H1 (cell line): Measurements from ENCODE around the gene SVIL. TPM values are rescaled to one million over a fixed set of nuclear protein-coding genes. Genes with fewer than 3 reads are reported as not detected.

Experiments
- CTCF ChIA-PET: fragments of 300-600 bp; sonication (Branson Sonifier 250); formaldehyde crosslinking; loops from one replicate; lab custom pipeline; 2021; ENCODE audit not compliant: partially characterized antibody; lab: Charles Lee
- POLR2A ChIA-PET: fragments of 300-600 bp; sonication (Branson Sonifier 250); formaldehyde crosslinking; loops from one replicate; lab custom pipeline; 2021; ENCODE audit warnings: inconsistent platforms; ENCODE audit not compliant: partially characterized antibody; lab: Charles Lee
- DNase-seq, 2 experiments: peaks; one replicate each; pipeline versions ENCODE4 v3.0.0 to v3.0.0-alpha.2; 2010 to 2022; ENCODE audit warnings: low spot score in 2 of 2, low read depth in 1 of 2, mixed read lengths in 1 of 2
- FAIRE-seq: peaks from 2 replicates; lab custom pipeline; 2011; peaks lifted over from hg19 to GRCh38; lab: Jason Lieb, UNC
- H2AFZ ChIP-seq: 2 replicates; pipeline ENCODE4 v1.8.1; 2012; ENCODE audit warnings: low read length, inconsistent platforms
- H2AK5ac ChIP-seq: 2 replicates; pipeline ENCODE4 v1.6.1; 2013; ENCODE audit warnings: low read depth, low read length
- H2BK120ac ChIP-seq: replicated peaks from 2 replicates; pipeline ENCODE3; 2013; ENCODE audit warnings: low read depth, low read length, inconsistent platforms
- H2BK12ac ChIP-seq: 2 replicates; pipeline ENCODE4 v1.6.1; 2013; ENCODE audit warnings: low read depth, low read length
- H2BK15ac ChIP-seq: 2 replicates; pipeline ENCODE4 v1.6.1; 2013; ENCODE audit warnings: low read length
- H2BK20ac ChIP-seq: 2 replicates; pipeline ENCODE4 v1.6.1; 2013; ENCODE audit warnings: low read length
- H2BK5ac ChIP-seq: 2 replicates; pipeline ENCODE4 v1.6.1; 2013; ENCODE audit warnings: low read depth, low read length
- H3K14ac ChIP-seq: 2 replicates; pipeline ENCODE4 v1.6.1; 2013; ENCODE audit warnings: inconsistent platforms; ENCODE audit not compliant: insufficient read length
- H3K18ac ChIP-seq: 2 replicates; pipeline ENCODE4 v1.6.1; 2013; ENCODE audit warnings: low read length; ENCODE audit errors: extremely low read depth
- H3K23ac ChIP-seq: 2 replicates; pipeline ENCODE4 v1.6.1; 2013; ENCODE audit warnings: inconsistent platforms; ENCODE audit not compliant: insufficient read length
- H3K23me2 ChIP-seq: 2 replicates; pipeline ENCODE4 v1.6.1; 2013; ENCODE audit warnings: low read depth, low read length
- H3K27ac ChIP-seq: 2 replicates; pipeline ENCODE4 v1.6.1; 2011; ENCODE audit warnings: low read depth, low read length, inconsistent platforms
- H3K27me3 ChIP-seq, 4 experiments: replicated peaks in 1 of 4; 1 replicate in 1 of 4; 2 replicates in 3 of 4; pipeline versions ENCODE4 v1.6.1 to v1.8.1; 2011 to 2013; ENCODE audit warnings: low read length in 3 of 4, mild to moderate bottlenecking in 3 of 4, inconsistent platforms in 2 of 4, mixed read lengths in 2 of 4, moderate library complexity in 1 of 4; ENCODE audit not compliant: control insufficient read depth in 3 of 4, insufficient read depth in 3 of 4; ENCODE audit errors: extremely low read depth in 1 of 4
- H3K36me3 ChIP-seq, 4 experiments: 2 replicates each; pipeline versions ENCODE4 v1.6.1 to v1.8.1; 2011 to 2013; ENCODE audit warnings: mild to moderate bottlenecking in 4 of 4, low read length in 3 of 4, moderate library complexity in 2 of 4, control low read depth in 1 of 4, inconsistent platforms in 1 of 4; ENCODE audit not compliant: insufficient read depth in 4 of 4, control insufficient read depth in 2 of 4
- H3K4ac ChIP-seq: replicated peaks from 2 replicates; pipeline ENCODE3; 2013; ENCODE audit warnings: low read length, low read depth, mixed read lengths, inconsistent platforms; ENCODE audit not compliant: insufficient read length
- H3K4me1 ChIP-seq, 4 experiments: replicated peaks in 1 of 4; 1 replicate in 1 of 4; 2 replicates in 3 of 4; pipeline versions ENCODE4 v1.6.1 to v1.8.1; 2011 to 2013; ENCODE audit warnings: low read length in 3 of 4, inconsistent platforms in 2 of 4, mixed read lengths in 1 of 4; ENCODE audit not compliant: insufficient read depth in 4 of 4, control insufficient read depth in 3 of 4
- H3K4me2 ChIP-seq, 2 experiments: 2 replicates each; pipeline versions ENCODE4 v1.6.1 to v1.8.1; 2011 to 2013; ENCODE audit warnings: low read depth in 2 of 2, low read length in 2 of 2, control low read depth in 1 of 2, inconsistent platforms in 1 of 2, mild to moderate bottlenecking in 1 of 2; ENCODE audit not compliant: insufficient read depth in 1 of 2
- H3K4me3 ChIP-seq, 4 experiments: fragments of 200-600, 300-600 bp in 1 of 4; sonication (generic), shearing (Covaris generic), sonication (Bioruptor Twin) in 1 of 4; 2 replicates each; pipeline versions ENCODE4 v1.5.1 to v1.8.1; 2011 to 2016; ENCODE audit warnings: low read length in 4 of 4, low read depth in 3 of 4, control low read depth in 2 of 4, inconsistent platforms in 2 of 4, mild to moderate bottlenecking in 2 of 4, mixed read lengths in 1 of 4, moderate library complexity in 1 of 4; ENCODE audit not compliant: insufficient read depth in 2 of 4; ENCODE audit errors: extremely low read depth in 1 of 4
- H3K56ac ChIP-seq: replicated peaks from 2 replicates; pipeline ENCODE3; 2013; ENCODE audit warnings: low read depth, mild to moderate bottlenecking, mixed read lengths, low read length, inconsistent platforms; ENCODE audit not compliant: insufficient read length
- H3K79me1 ChIP-seq: 2 replicates; pipeline ENCODE4 v1.6.1; 2013; ENCODE audit warnings: low read depth, low read length, control low read depth
- H3K79me2 ChIP-seq, 2 experiments: 2 replicates each; pipeline versions ENCODE4 v1.6.1 to v1.8.1; 2012 to 2013; ENCODE audit warnings: low read length in 2 of 2, mild to moderate bottlenecking in 2 of 2, inconsistent platforms in 1 of 2; ENCODE audit not compliant: insufficient read depth in 2 of 2, control insufficient read depth in 1 of 2
- H3K9ac ChIP-seq, 4 experiments: replicated peaks in 1 of 4; 1 replicate in 1 of 4; 2 replicates in 3 of 4; pipeline versions ENCODE4 v1.6.1 to v1.8.1; 2011 to 2013; ENCODE audit warnings: low read depth in 3 of 4, low read length in 3 of 4, control low read depth in 2 of 4, mild to moderate bottlenecking in 2 of 4, moderate library complexity in 2 of 4, inconsistent platforms in 1 of 4; ENCODE audit errors: extremely low read depth in 1 of 4
- H3K9me3 ChIP-seq, 2 experiments: 2 replicates each; pipeline versions ENCODE4 v1.6.1 to v1.8.1; 2012 to 2013; ENCODE audit warnings: mild to moderate bottlenecking in 2 of 2, moderate library complexity in 2 of 2, control low read depth in 1 of 2, inconsistent platforms in 1 of 2, low read depth in 1 of 2, low read length in 1 of 2, mixed read lengths in 1 of 2; ENCODE audit not compliant: insufficient read depth in 2 of 2
- H4K20me1 ChIP-seq, 2 experiments: replicated peaks in 1 of 2; 2 replicates each; pipeline versions ENCODE3 to v1.8.1; 2011 to 2013; ENCODE audit warnings: inconsistent platforms in 2 of 2, low read length in 2 of 2, mild to moderate bottlenecking in 1 of 2; ENCODE audit not compliant: insufficient read depth in 2 of 2, control insufficient read depth in 1 of 2
- H4K5ac ChIP-seq: 2 replicates; pipeline ENCODE4 v1.6.1; 2013; ENCODE audit warnings: low read length, low read depth, mixed read lengths, inconsistent platforms; ENCODE audit not compliant: insufficient read length
- H4K8ac ChIP-seq: 2 replicates; pipeline ENCODE4 v1.8.0; 2013; ENCODE audit warnings: mild to moderate bottlenecking, moderate library complexity, low read length, inconsistent platforms; ENCODE audit not compliant: insufficient read depth; ENCODE audit errors: extremely low read depth
- H4K91ac ChIP-seq: replicated peaks from 2 replicates; pipeline ENCODE3; 2013; ENCODE audit warnings: low read length, mixed read lengths, inconsistent platforms; ENCODE audit not compliant: insufficient read length
- CBX5 ChIP-seq: fragments of 300-800, 300-1000 bp; sonication (generic); IDR thresholded peaks from 2 replicates; pipeline ENCODE4 v1.7.1; 2016; ENCODE audit warnings: antibody characterized with exemption, low read length, low read depth
- CEBPB ChIP-seq: IDR thresholded peaks from 2 replicates; pipeline ENCODE4 v1.6.1; 2012; ENCODE audit warnings: low read depth, low read length
- CTBP2 ChIP-seq: IDR thresholded peaks from 2 replicates; pipeline ENCODE4 v1.7.0; 2011; ENCODE audit warnings: borderline replicate concordance, mild to moderate bottlenecking, moderate library complexity, mixed read lengths, low read length; ENCODE audit not compliant: insufficient read depth, insufficient read length
- JUND ChIP-seq: IDR thresholded peaks from 2 replicates; pipeline ENCODE4 v1.6.1; 2011; ENCODE audit warnings: mild to moderate bottlenecking, improper control_type of control experiment, low read length
- KDM1A ChIP-seq: fragments of 200-600, 300-600 bp; sonication (generic); IDR thresholded peaks from 2 replicates; pipeline ENCODE4 v1.7.1; 2016; ENCODE audit warnings: mild to moderate bottlenecking, low read length, borderline replicate concordance
- KDM4A ChIP-seq: IDR thresholded peaks from one replicate; pipeline ENCODE4 v1.7.1; 2012; ENCODE audit warnings: low read depth, mild to moderate bottlenecking, moderate library complexity, low read length, inconsistent platforms; ENCODE audit not compliant: severe bottlenecking
- POU5F1 ChIP-seq: IDR thresholded peaks from 2 replicates; pipeline ENCODE4 v1.6.1; 2011; ENCODE audit warnings: low read depth, mild to moderate bottlenecking, low read length, moderate library complexity
- RBBP5 ChIP-seq: IDR thresholded peaks from 2 replicates; pipeline ENCODE4 v1.7.1; 2012; ENCODE audit warnings: low read depth, mild to moderate bottlenecking, inconsistent platforms, low read length, moderate library complexity, borderline replicate concordance
- RFX5 ChIP-seq: IDR thresholded peaks from 2 replicates; pipeline ENCODE4 v1.6.1; 2011; ENCODE audit warnings: low read depth, low read length, improper control_type of control experiment, borderline replicate concordance
- RXRA ChIP-seq: IDR thresholded peaks from 2 replicates; pipeline ENCODE4 v1.6.1; 2011; ENCODE audit warnings: low read depth, mild to moderate bottlenecking, low read length, moderate library complexity; ENCODE audit not compliant: insufficient read depth
- SAP30 ChIP-seq: fragments of 300-600 bp; sonication (generic); IDR thresholded peaks from 2 replicates; pipeline ENCODE4 v1.7.1; 2012; ENCODE audit warnings: low read length, moderate library complexity, mild to moderate bottlenecking, inconsistent platforms; ENCODE audit not compliant: insufficient read depth, insufficient replicate concordance
- SIX5 ChIP-seq: IDR thresholded peaks from 2 replicates; pipeline ENCODE4 v1.6.1; 2011; ENCODE audit warnings: mild to moderate bottlenecking, low read depth, low read length
- SP2 ChIP-seq: IDR thresholded peaks from 2 replicates; pipeline ENCODE4 v1.6.1; 2012; ENCODE audit warnings: mild to moderate bottlenecking, low read length, inconsistent platforms
- SP4 ChIP-seq: IDR thresholded peaks from 2 replicates; pipeline ENCODE4 v1.6.1; 2012; ENCODE audit warnings: low read length, inconsistent platforms
- SRF ChIP-seq: IDR thresholded peaks from 2 replicates; pipeline ENCODE4 v1.6.1; 2011; ENCODE audit warnings: mild to moderate bottlenecking, low read depth, low read length, moderate library complexity
- TCF12 ChIP-seq: IDR thresholded peaks from 2 replicates; pipeline ENCODE4 v1.6.1; 2011; ENCODE audit warnings: low read depth, mild to moderate bottlenecking, low read length
- WGBS, 2 experiments: shearing (Covaris generic) in 1 of 2; methylation state at CpG; one replicate each; pipeline versions ENCODE4 v1.1.6 to v1.1.7; 2013 to 2015; ENCODE audit warnings: low lambda C conversion rate in 2 of 2, mixed read lengths in 2 of 2, inconsistent platforms in 1 of 2, low coverage in 1 of 2, missing lambda C conversion rate in 1 of 2; ENCODE audit not compliant: insufficient replicate concordance in 2 of 2, insufficient coverage in 1 of 2, insufficient read length in 1 of 2; ENCODE audit errors: extremely low coverage in 1 of 2, missing lambda C conversion rate in 1 of 2; 5-methylcytosine and 5-hydroxymethylcytosine counted together
- polyA plus RNA-seq, 7 experiments: library from polyadenylated mRNA; depleted of rRNA in 3 of 7; stranded (reverse) in 5 of 7; unstranded in 2 of 7; fragments of >200 nt in 5 of 7; fragments of 200-250 nt in 2 of 7; gene quantifications; 1 replicate in 5 of 7; 2 replicates in 1 of 7; 4 replicates in 1 of 7; pipeline versions ENCODE4 v1.2.1 to v1.2.3, GENCODE V29; 2011 to 2013; ENCODE audit warnings: missing spikeins in 2 of 7, mixed read lengths in 2 of 7
- total RNA-seq: library from RNA; stranded (reverse); fragmentation: NEBNext Ultra II Directional; extraction: Animal tissue kit (Norgen Biotek cat#: 25700); gene quantifications from 2 replicates; pipeline ENCODE4 v1.2.1, GENCODE V29; 2021

The SVIL gene
- total and polyA plus RNA-seq, 2 of the 8 experiments (the other 6 are each of a cell fraction or from before 2014, with no cell fraction given) = 4.7 to 15.4 TPM

DNA sequence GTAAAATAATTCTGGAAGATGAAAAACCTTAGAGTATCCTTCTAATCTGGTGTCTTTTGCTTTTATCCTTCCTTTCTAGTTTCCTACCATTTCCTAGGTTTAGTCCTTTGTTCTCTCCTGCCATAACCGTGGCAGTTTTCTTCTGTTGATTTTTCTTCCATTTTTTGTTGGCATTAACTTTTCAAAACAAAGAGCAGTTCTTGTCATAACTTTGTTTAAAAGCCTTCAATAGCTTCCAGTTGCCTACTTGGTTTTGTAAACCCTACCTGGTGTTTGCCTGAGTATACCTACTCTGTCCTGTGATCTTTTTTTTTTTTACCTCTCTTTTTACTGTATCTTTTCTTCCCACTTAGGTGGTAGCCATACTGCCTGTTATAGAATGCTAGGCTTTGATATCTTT is 220.3 kb downstream of the SVIL start:
- no peak overlapping the region for H2BK20ac ChIP-seq
- no peak overlapping the region for H4K8ac ChIP-seq
- FAIRE-seq (no peak), DNase-seq (no peak)
- H2AK5ac ChIP-seq = no peak overlapping the region
- H3K18ac ChIP-seq = no peak overlapping the region
- H4K5ac ChIP-seq = no peak overlapping the region
- ChIA-PET CTCF (interaction anchor here (0.5 kb wide), 1 partner anchor 704 kb away, joined by 3 read pairs; no protein-coding TSS in a partner anchor), POLR2A (no interaction called here)
- H3K4me1 ChIP-seq = no peaks in the 10 kb centered on the region
- H3K9me3 ChIP-seq = peaks cover 5 to 6% of the 10 kb centered on the region in 2 experiments; a peak in 2 of 4 replicates
- H3K9ac ChIP-seq = no peak overlapping the region
- no peak overlapping the region for H4K91ac ChIP-seq
- no peaks in the 10 kb centered on the region for H3K23me2 ChIP-seq
- no peaks in the 10 kb centered on the region for H3K79me1 ChIP-seq
- H3K27ac ChIP-seq = no peak overlapping the region
- no peak overlapping the region for H3K23ac ChIP-seq
- no peak overlapping the region for H2BK120ac ChIP-seq
- H3K56ac ChIP-seq = no peak overlapping the region
- no peaks in the 10 kb centered on the region; a peak in 1 of 8 replicates for H3K36me3 ChIP-seq
- 82% methylated on average over 1 of the region's 1 CpG; no CpG with 5 or more reads in 1 of the 2 experiments for WGBS, 2 experiments
- H3K4ac ChIP-seq = no peak overlapping the region
- no peaks in the 10 kb centered on the region for H3K27me3 ChIP-seq
- H4K20me1 ChIP-seq = no peaks in the 10 kb centered on the region
- no peak overlapping the region for H2BK15ac ChIP-seq
- no peak overlapping the region for H2BK5ac ChIP-seq
- H3K79me2 ChIP-seq = no peaks in the 10 kb centered on the region
- no peak overlapping the region for H3K4me3 ChIP-seq
- no peak overlapping the region for H2BK12ac ChIP-seq
- no peak overlapping the region for H3K4me2 ChIP-seq
- no peak overlapping the region for H2AFZ ChIP-seq
- H3K14ac ChIP-seq = no peak overlapping the region
- TF ChIP-seq RBBP5 (no peak), KDM4A (no peak), SAP30 (no peak), POU5F1 (no peak), RFX5 (no peak), CTBP2 (no peak), TCF12 (no peak), CEBPB (no peak), RXRA (no peak), CBX5 (no peak), JUND (no peak), SRF (no peak), SIX5 (no peak), SP4 (no peak), SP2 (no peak), KDM1A (no peak)
